ENCODE measurements around the gene FSIP1.

Gene FSIP1

GRCh38 chr15:39682366-39682765 lies 100.3 kb downstream of the FSIP1 start:
- H3K27ac ChIP-seq (ENCODE audit: poor library complexity, severe bottlenecking): no peak overlapping the region
- no peaks in the 10 kb centered on the region for H3K27me3 ChIP-seq (ENCODE audit: insufficient read depth, poor library complexity, severe bottlenecking)
- no peak overlapping the region for H3K4me3 ChIP-seq (ENCODE audit: severe bottlenecking)
- H3K9me3 ChIP-seq (ENCODE audit: severe bottlenecking): no peaks in the 10 kb centered on the region
- H3K4me1 ChIP-seq (ENCODE audit: insufficient read depth, poor library complexity, severe bottlenecking): no peaks in the 10 kb centered on the region
- no peak for TF ChIP-seq CTCF (IDR thresholded peaks at IDR 0.05; ENCODE audit: poor library complexity, severe bottlenecking)
- ATAC-seq (ENCODE audit: low read depth) (no peak), DNase-seq (ENCODE audit: low spot score) (no peak)
- no peaks in the 10 kb centered on the region for H3K36me3 ChIP-seq (ENCODE audit: low read depth)

DNA sequence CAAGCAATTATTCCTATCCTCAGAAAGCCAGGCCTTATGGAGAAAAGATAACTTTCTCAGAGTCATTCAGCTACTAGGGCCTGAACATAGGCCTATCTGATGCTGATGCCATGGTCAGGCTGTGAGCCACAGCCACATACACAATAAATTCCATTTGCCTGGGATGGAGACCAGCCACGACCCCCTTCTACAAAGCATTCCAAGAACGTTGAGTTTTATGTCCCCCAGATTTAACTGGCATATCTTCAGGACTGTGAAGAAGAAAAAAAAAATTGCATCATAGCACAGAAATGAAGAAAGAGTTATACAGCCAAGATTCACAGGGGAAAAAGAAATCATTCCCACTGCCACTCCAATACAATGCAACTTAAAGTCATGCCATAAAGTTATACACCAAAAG lies 101.8 kb downstream of the FSIP1 start:
- H3K36me3 ChIP-seq (ENCODE audit: low read depth): no peaks in the 10 kb centered on the region
- no peak for DNase-seq (ENCODE audit: low spot score)

GRCh38 chr15:39672666-39673065 lies 110.0 kb downstream of the FSIP1 start:
- Histone ChIP-seq H3K4me3 (ENCODE audit: severe bottlenecking) (no peak overlapping the region), H3K9me3 (ENCODE audit: severe bottlenecking) (no peaks in the 10 kb centered on the region), H3K4me1 (ENCODE audit: insufficient read depth, poor library complexity, severe bottlenecking) (no peaks in the 10 kb centered on the region), H3K27ac (ENCODE audit: poor library complexity, severe bottlenecking) (no peak overlapping the region), H3K27me3 (ENCODE audit: insufficient read depth, poor library complexity, severe bottlenecking) (no peaks in the 10 kb centered on the region), H3K36me3 (ENCODE audit: low read depth) (no peaks in the 10 kb centered on the region)
- TF ChIP-seq CTCF (IDR thresholded peaks at IDR 0.05; ENCODE audit: poor library complexity, severe bottlenecking): no peak
- ATAC-seq (ENCODE audit: low read depth): no peak
- no peak for DNase-seq (ENCODE audit: low spot score)

More for the DNA sequence above, 101.8 kb downstream of the FSIP1 start:
- ATAC-seq (ENCODE audit: low read depth): no peak
- H3K4me3 ChIP-seq (ENCODE audit: severe bottlenecking): no peak overlapping the region
- TF ChIP-seq CTCF (IDR thresholded peaks at IDR 0.05; ENCODE audit: poor library complexity, severe bottlenecking): no peak
- H3K27me3 ChIP-seq (ENCODE audit: insufficient read depth, poor library complexity, severe bottlenecking): no peaks in the 10 kb centered on the region
- H3K9me3 ChIP-seq (ENCODE audit: severe bottlenecking): no peaks in the 10 kb centered on the region
- H3K27ac ChIP-seq (ENCODE audit: poor library complexity, severe bottlenecking): no peak overlapping the region
- no peaks in the 10 kb centered on the region for H3K4me1 ChIP-seq (ENCODE audit: insufficient read depth, poor library complexity, severe bottlenecking)

DNA sequence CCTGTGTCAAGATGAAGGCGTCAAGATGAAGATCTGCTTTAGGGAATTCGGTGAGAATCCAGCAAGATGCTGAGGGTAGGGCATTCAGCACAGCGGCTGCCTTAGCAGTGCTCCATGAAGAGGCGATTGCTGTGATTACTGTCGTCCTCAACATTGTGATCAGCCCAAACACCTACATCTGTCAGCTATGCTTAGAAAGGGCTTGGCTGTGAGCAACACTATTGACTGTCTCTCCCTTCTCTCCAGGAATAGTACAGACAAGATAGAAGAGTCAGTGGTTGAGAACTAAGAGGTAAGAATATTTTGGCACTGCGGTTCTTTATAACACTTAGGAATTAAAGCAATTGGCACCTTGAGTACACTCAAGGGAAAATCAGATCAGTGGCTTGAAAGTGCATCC lies 110.5 kb downstream of the FSIP1 start:
- no peak overlapping the region for H3K27ac ChIP-seq (ENCODE audit: poor library complexity, severe bottlenecking)
- no peak for ATAC-seq (ENCODE audit: low read depth)

More for the DNA sequence above, 110.5 kb downstream of the FSIP1 start:
- Histone ChIP-seq H3K27me3 (ENCODE audit: insufficient read depth, poor library complexity, severe bottlenecking) (no peaks in the 10 kb centered on the region), H3K4me1 (ENCODE audit: insufficient read depth, poor library complexity, severe bottlenecking) (no peaks in the 10 kb centered on the region), H3K9me3 (ENCODE audit: severe bottlenecking) (no peaks in the 10 kb centered on the region), H3K4me3 (ENCODE audit: severe bottlenecking) (no peak overlapping the region), H3K36me3 (ENCODE audit: low read depth) (no peaks in the 10 kb centered on the region)
- no peak for TF ChIP-seq CTCF (IDR thresholded peaks at IDR 0.05; ENCODE audit: poor library complexity, severe bottlenecking)
- no peak for DNase-seq (ENCODE audit: low spot score)

All from RWPE2 (cell line).